Ishikawa (cell line): Measurements from ENCODE around the gene MNX1.

Source experiments
- CEBPB ChIP-seq: IDR thresholded peaks from 2 replicates; pipeline ENCODE4 v1.6.1; 2012
- CREB1 ChIP-seq: IDR thresholded peaks from 2 replicates; pipeline ENCODE4 v1.6.1; 2012; ENCODE audit warnings: low read depth
- EGR1 ChIP-seq: IDR thresholded peaks from 2 replicates; pipeline ENCODE4 v1.6.1; 2012
- EP300 ChIP-seq: IDR thresholded peaks from 2 replicates; pipeline ENCODE4 v1.6.1; 2012; ENCODE audit warnings: borderline replicate concordance
- FOXM1 ChIP-seq: IDR thresholded peaks from 2 replicates; pipeline ENCODE4 v1.6.1; 2012; ENCODE audit warnings: low read depth, borderline replicate concordance
- MAX ChIP-seq: IDR thresholded peaks from 2 replicates; pipeline ENCODE4 v1.6.1; 2012
- NFIC ChIP-seq: IDR thresholded peaks from 2 replicates; pipeline ENCODE4 v1.6.1; 2012
- RAD21 ChIP-seq: IDR thresholded peaks from 2 replicates; pipeline ENCODE4 v1.6.1; 2012; ENCODE audit warnings: low read depth
- REST ChIP-seq: IDR thresholded peaks from 2 replicates; pipeline ENCODE4 v1.6.1; 2012; ENCODE audit warnings: low read depth, mild to moderate bottlenecking
- TAF1 ChIP-seq: IDR thresholded peaks from 2 replicates; pipeline ENCODE4 v1.6.1; 2012; ENCODE audit warnings: low read depth, mild to moderate bottlenecking
- TCF12 ChIP-seq: IDR thresholded peaks from 2 replicates; pipeline ENCODE4 v1.6.1; 2012; ENCODE audit warnings: low read depth
- TEAD4 ChIP-seq: IDR thresholded peaks from 2 replicates; pipeline ENCODE4 v1.6.1; 2012
- USF1 ChIP-seq: IDR thresholded peaks from 2 replicates; pipeline ENCODE4 v1.6.1; 2012
- YY1 ChIP-seq: IDR thresholded peaks from 2 replicates; pipeline ENCODE4 v1.6.1; 2012; ENCODE audit warnings: low read depth
- ZBTB7A ChIP-seq: IDR thresholded peaks from 2 replicates; pipeline ENCODE4 v1.6.1; 2012; ENCODE audit warnings: low read depth

Gene MNX1

GRCh38 chr7:157010588-157011332, at the start of gene MNX1:
Gene MNX1, minus strand, starts transcription at chr7:157010663. Its CDS starts 313 bp downstream, at chr7:157010350.
- TF ChIP-seq TCF12 (no peak), TEAD4 (no peak), CEBPB (no peak), CREB1 (no peak), FOXM1 (no peak), EP300 (no peak), NFIC (no peak), MAX (no peak; the same call in 1 of the 2 replicates), ZBTB7A (peak; percentile 90; the same call in 1 of the 2 replicates), EGR1 (peak; percentile 46; the same call in 1 of the 2 replicates), REST (no peak), YY1 (no peak), USF1 (0 out of 2 replicates have a peak, but pooled peaks have one; percentile 5), TAF1 (no peak; the same call in 1 of the 2 replicates)

GRCh38 chr7:157059534-157059933, 49.1 kb upstream of the MNX1 start:
- TF ChIP-seq RAD21: no peak
- TF ChIP-seq EP300: no peak
- TF ChIP-seq YY1: no peak
- no peak for TF ChIP-seq NFIC
- no peak for TF ChIP-seq TCF12
- TF ChIP-seq TEAD4: no peak

- TF ChIP-seq REST (no peak), YY1 (no peak)
These were observed 48.2 kb upstream of the MNX1 start for GRCh38 chr7:157058701-157059100.

GRCh38 chr7:157058068-157058467, 47.6 kb upstream of the MNX1 start:
- TF ChIP-seq TCF12: no peak
- no peak for TF ChIP-seq CEBPB
- no peak for TF ChIP-seq FOXM1
- no peak for TF ChIP-seq RAD21
- TF ChIP-seq TEAD4: no peak
- TF ChIP-seq TAF1: no peak
- no peak for TF ChIP-seq YY1
- TF ChIP-seq REST: no peak
- no peak for TF ChIP-seq MAX
- TF ChIP-seq EP300: no peak
- no peak for TF ChIP-seq CREB1
- no peak for TF ChIP-seq ZBTB7A
- no peak for TF ChIP-seq NFIC
- TF ChIP-seq EGR1: no peak
- TF ChIP-seq USF1: no peak
